Fibroblast of skin of right biceps (primary cell): Measurements from ENCODE around the gene KLHDC1.

Experiments used
- DNase-seq: peaks from one replicate; pipeline ENCODE4 v3.0.0-alpha.2; 2013

The KLHDC1 gene

DNA sequence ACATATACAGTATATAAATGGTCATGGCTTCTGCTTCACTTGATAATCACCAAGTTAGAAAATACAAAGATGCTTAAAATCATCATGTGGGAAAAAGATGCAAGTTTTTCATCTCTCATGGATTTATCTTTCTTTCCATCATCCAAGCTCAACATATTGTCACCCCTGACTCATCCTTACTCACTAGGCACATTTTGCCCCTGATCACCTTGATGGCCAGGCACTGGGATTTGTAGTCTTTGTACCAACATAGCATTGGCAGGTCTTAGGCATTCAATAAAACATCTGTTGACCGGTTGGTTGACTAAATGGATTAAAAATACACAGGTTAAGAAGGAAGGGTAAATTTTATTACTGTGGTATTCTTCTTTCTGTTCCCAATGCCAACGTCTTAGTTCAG is 103.1 kb downstream of the KLHDC1 start:
- no peak for DNase-seq
